Pancreas (tissue), 10 donors: ENCODE data around the gene ZBTB20. TPM values are rescaled to one million over a fixed set of nuclear protein-coding genes. Genes with fewer than 3 reads are reported as not detected.
A peak's percentile ranks its signal among the peaks of the same experiment; 100 is the strongest.

Experiments
- ATAC-seq, 4 donors: fragments of 200-7000 bp; cut with Tn5 transposase; one replicate each; pipeline versions ENCODE4 v1.8.0 to v1.9.1; 2020; ENCODE audit warnings: mild to moderate bottlenecking in 4 of 4, moderate library complexity in 4 of 4
- DNase-seq, 6 donors: peaks; one replicate each; pipeline ENCODE4 v3.0.0-alpha.2; 2020
- FAIRE-seq: peaks from 2 replicates; lab custom pipeline; 2012; peaks lifted over from hg19 to GRCh38; lab: Jason Lieb, UNC
- H3K27ac ChIP-seq, 4 donors: fragments of 200-600 bp; sonication (generic); 1 replicate in 3 of 4; 2 replicates in 1 of 4; pipeline versions ENCODE4 v1.5.0 to v1.8.0; 2020
- H3K27me3 ChIP-seq, 4 donors: fragments of 200-600 bp; one replicate each; pipeline ENCODE4 v1.8.0; 2021
- H3K36me3 ChIP-seq, 3 donors: fragments of 200-600 bp; sonication (generic) in 1 of 3; one replicate each; pipeline versions ENCODE4 v1.5.0 to v1.8.0; 2020 to 2021
- H3K4me1 ChIP-seq, 3 donors: fragments of 200-600 bp; one replicate each; pipeline ENCODE4 v1.8.0; 2021
- H3K4me3 ChIP-seq, 4 donors: fragments of 200-600 bp; sonication (generic) in 2 of 4; one replicate each; pipeline versions ENCODE4 v1.5.0 to v1.8.0; 2020 to 2021
- H3K9me3 ChIP-seq, 4 donors: fragments of 200-600 bp; one replicate each; pipeline ENCODE4 v1.8.0; 2021
- WGBS, 2 donors: extraction: QIAGEN DNeasy Blood & Tissue Kit; methylation state at CpG; one replicate each; pipeline ENCODE4 v1.1.7; 2013; 5-methylcytosine and 5-hydroxymethylcytosine counted together
- intact Hi-C, 3 donors: fragments of 100-400 bp; cut with DNase I; formaldehyde crosslinking; loops; one replicate each; pipeline versions ENCODE4 v1.11.1 to v1.14.2; 2022
- polyA plus RNA-seq, 2 donors: library from polyadenylated mRNA; stranded (reverse); fragments of 200-250 nt; gene quantifications; one replicate each; pipeline ENCODE4 v1.2.3, GENCODE V29; 2013
- total RNA-seq, 6 donors: library from RNA; stranded (reverse); fragmentation: NEBNext Ultra II Directional in 4 of 6; extraction: Animal tissue kit (Norgen Biotek cat#: 25700) in 4 of 6; gene quantifications; one replicate each; pipeline versions ENCODE4 v1.2.1 to v1.2.4, GENCODE V29; 2021 to 2023
- TF ChIP-seq, protein P1 (sequence below), 4 donors: fragments of 200-600 bp; sonication (generic) in 3 of 4; IDR thresholded peaks; one replicate each; pipeline versions ENCODE4 v1.5.0 to v1.8.0; 2021; ENCODE audit warnings: antibody characterized with exemption in 4 of 4
- donor health status: healthy with polysubstance abuse.
- donor health status: DM: no; HTN: no; CAD: no; lungs with moderate emphysema.
- donor health status: DM: no; HTN: no; CAD: no.
- donor health status: control.
- donor health status: control.
- donor health status: Bipolar disorder and iron deficiency.
- donor health status: DM: yes; HTN: yes; CAD: no.
- donor health status: DM: no; HTN: no; CAD: no.
- donor health status: DM: no; HTN: no; CAD: no.
- donor health status: DM: yes; HTN: yes; CAD: no.

Gene ZBTB20
- total and polyA plus RNA-seq, 8 donors: 1.3 to 81.5 (median 43.7) TPM

GRCh38 chr3:114338651-114339357 lies 808.3 kb downstream of the ZBTB20 start:
- Histone ChIP-seq H3K4me3 (no peak overlapping the region), H3K27ac (no peak overlapping the region), H3K27me3 (no peaks in the 10 kb centered on the region), H3K36me3 (peaks cover 0 to 21% (median 0%) of the 10 kb centered on the region in 3 donors), H3K9me3 (no peaks in the 10 kb centered on the region), H3K4me1 (no peaks in the 10 kb centered on the region)
- ATAC-seq: peak in 1 of 4 donors; percentile 30
- FAIRE-seq: no peak
- peak in 1 of 6 donors; percentile 50 for DNase-seq
- 94 to 95% methylated on average over 19 of the region's 19 CpGs for WGBS, 2 donors
- TF ChIP-seq, protein P1, sequence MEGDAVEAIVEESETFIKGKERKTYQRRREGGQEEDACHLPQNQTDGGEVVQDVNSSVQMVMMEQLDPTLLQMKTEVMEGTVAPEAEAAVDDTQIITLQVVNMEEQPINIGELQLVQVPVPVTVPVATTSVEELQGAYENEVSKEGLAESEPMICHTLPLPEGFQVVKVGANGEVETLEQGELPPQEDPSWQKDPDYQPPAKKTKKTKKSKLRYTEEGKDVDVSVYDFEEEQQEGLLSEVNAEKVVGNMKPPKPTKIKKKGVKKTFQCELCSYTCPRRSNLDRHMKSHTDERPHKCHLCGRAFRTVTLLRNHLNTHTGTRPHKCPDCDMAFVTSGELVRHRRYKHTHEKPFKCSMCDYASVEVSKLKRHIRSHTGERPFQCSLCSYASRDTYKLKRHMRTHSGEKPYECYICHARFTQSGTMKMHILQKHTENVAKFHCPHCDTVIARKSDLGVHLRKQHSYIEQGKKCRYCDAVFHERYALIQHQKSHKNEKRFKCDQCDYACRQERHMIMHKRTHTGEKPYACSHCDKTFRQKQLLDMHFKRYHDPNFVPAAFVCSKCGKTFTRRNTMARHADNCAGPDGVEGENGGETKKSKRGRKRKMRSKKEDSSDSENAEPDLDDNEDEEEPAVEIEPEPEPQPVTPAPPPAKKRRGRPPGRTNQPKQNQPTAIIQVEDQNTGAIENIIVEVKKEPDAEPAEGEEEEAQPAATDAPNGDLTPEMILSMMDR (IDR thresholded peaks at IDR 0.05): no peak
- intact Hi-C loops: no loop called here

GRCh38 chr3:114336857-114337256 lies 810.2 kb downstream of the ZBTB20 start:
- Histone ChIP-seq H3K27me3 (no peaks in the 10 kb centered on the region), H3K4me1 (no peaks in the 10 kb centered on the region), H3K4me3 (no peak overlapping the region), H3K9me3 (no peaks in the 10 kb centered on the region), H3K27ac (no peak overlapping the region), H3K36me3 (peaks cover 0 to 21% (median 0%) of the 10 kb centered on the region in 3 donors)
- ATAC-seq (no peak), DNase-seq (no peak), FAIRE-seq (no peak)
- 86 to 89% methylated on average over 3 of the region's 3 CpGs for WGBS, 2 donors
- intact Hi-C loops: no loop called here
- TF ChIP-seq, protein P1 (IDR thresholded peaks at IDR 0.05): no peak

DNA sequence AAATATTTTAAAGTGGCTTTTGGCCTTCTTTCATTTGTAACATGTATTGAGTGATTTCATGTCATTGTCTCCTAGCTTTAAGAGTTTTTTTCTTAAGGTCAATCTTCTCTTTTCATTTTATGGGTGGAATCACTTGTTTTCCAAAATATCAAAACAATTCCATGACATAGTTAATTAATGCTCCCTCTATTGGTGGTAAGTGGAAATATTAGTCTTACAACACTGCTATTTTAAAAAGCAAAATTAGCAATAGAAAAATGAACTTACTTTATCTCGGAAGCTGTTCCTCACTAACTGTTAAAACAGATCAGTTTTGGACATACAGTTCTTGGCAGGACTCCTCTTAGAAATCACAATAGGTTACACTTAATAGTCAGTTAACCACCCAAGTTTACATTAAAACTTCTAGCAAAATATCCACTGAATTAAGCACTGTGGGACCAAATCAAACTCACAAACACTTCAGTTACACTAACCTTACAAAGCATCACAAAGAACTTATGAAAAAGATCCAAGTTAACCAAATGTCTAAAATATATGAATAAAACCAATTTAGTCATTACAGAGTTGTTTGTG lies 810.9 kb downstream of the ZBTB20 start:
- ATAC-seq (no peak), FAIRE-seq (no peak), DNase-seq (no peak)
- intact Hi-C loops: no loop called here
- Histone ChIP-seq H3K27ac (no peak overlapping the region), H3K27me3 (no peaks in the 10 kb centered on the region), H3K9me3 (no peaks in the 10 kb centered on the region), H3K36me3 (peaks cover 0 to 21% (median 0%) of the 10 kb centered on the region in 3 donors), H3K4me3 (no peak overlapping the region), H3K4me1 (no peaks in the 10 kb centered on the region)
- TF ChIP-seq, protein P1 (IDR thresholded peaks at IDR 0.05): peak in 1 of 4 donors; percentile 24
- WGBS, 2 donors: 84 to 88% methylated on average over 1 of the region's 1 CpG

- Histone ChIP-seq H3K27me3 (no peaks in the 10 kb centered on the region), H3K27ac (no peak overlapping the region), H3K4me1 (no peaks in the 10 kb centered on the region), H3K4me3 (no peak overlapping the region), H3K36me3 (peaks cover 0 to 15% (median 0%) of the 10 kb centered on the region in 3 donors), H3K9me3 (no peaks in the 10 kb centered on the region)
- FAIRE-seq (no peak), DNase-seq (no peak), ATAC-seq (no peak)
- 96 to 98% methylated on average over 2 of the region's 2 CpGs for WGBS, 2 donors
- intact Hi-C loops: no loop called here
- TF ChIP-seq, protein P1 (IDR thresholded peaks at IDR 0.05): no peak
Measured at GRCh38 chr3:114333923-114334240, 813.2 kb downstream of the ZBTB20 start.
